Panc1 (cell line): ENCODE measurements around the gene TMEM51. TPM values are rescaled to one million over a fixed set of nuclear protein-coding genes. Genes with fewer than 3 reads are reported as not detected.

ENCODE experiments used
- ATAC-seq: fragments of 200-7000 bp; cut with Tn5 transposase; 2 replicates; pipeline ENCODE4 v1.9.1; 2020; ENCODE audit warnings: mild to moderate bottlenecking, moderate library complexity
- BruUV-seq: library from RNA; stranded (reverse); fragments of 400-500 nt; replicated peaks from 2 replicates; lab custom pipeline; 2021; lab: Mats Ljungman, UMichigan
- CTCF ChIA-PET: fragments of 300-600 bp; sonication (Branson Sonifier 250); formaldehyde crosslinking; loops from one replicate; lab custom pipeline; 2022; ENCODE audit warnings: antibody characterized with exemption; lab: Charles Lee
- POLR2A ChIA-PET: fragments of 300-600 bp; sonication (Branson Sonifier 250); formaldehyde crosslinking; loops from one replicate; lab custom pipeline; 2022; ENCODE audit warnings: antibody characterized with exemption; lab: Charles Lee
- DNase-seq: peaks from one replicate; pipeline ENCODE4 v3.0.0-alpha.2; 2010; ENCODE audit warnings: low read depth, low spot score
- H3K27ac ChIP-seq: 2 replicates; pipeline ENCODE4 v1.5.1; 2011; ENCODE audit warnings: mild to moderate bottlenecking, low read length, inconsistent platforms
- H3K27me3 ChIP-seq: fragments of 200-500 bp; sonication (Bioruptor generic); 2 replicates; pipeline ENCODE4 v1.6.0; 2014; ENCODE audit warnings: low read length, inconsistent platforms; ENCODE audit not compliant: control insufficient read depth, insufficient read depth
- H3K36me3 ChIP-seq: fragments of 200-500 bp; sonication (Bioruptor generic); 2 replicates; pipeline ENCODE4 v1.5.1; 2014; ENCODE audit warnings: inconsistent platforms, mild to moderate bottlenecking, low read length, moderate library complexity; ENCODE audit not compliant: control insufficient read depth, insufficient read depth
- H3K4me1 ChIP-seq: 2 replicates; pipeline ENCODE4 v1.5.1; 2011; ENCODE audit warnings: inconsistent platforms, mild to moderate bottlenecking, low read length, moderate library complexity; ENCODE audit not compliant: control insufficient read depth, insufficient read depth
- H3K4me3 ChIP-seq, 2 experiments: 2 replicates each; pipeline ENCODE4 v1.5.1; 2011 to 2012; ENCODE audit warnings: low read depth in 2 of 2, low read length in 2 of 2, mild to moderate bottlenecking in 2 of 2, inconsistent platforms in 1 of 2, moderate library complexity in 1 of 2
- H3K9me3 ChIP-seq: fragments of 200-500 bp; sonication (Bioruptor generic); 2 replicates; pipeline ENCODE4 v1.5.1; 2014; ENCODE audit warnings: low read depth, mild to moderate bottlenecking, inconsistent platforms, low read length, moderate library complexity; ENCODE audit not compliant: control insufficient read depth, insufficient read depth
- POLR2AphosphoS5 ChIP-seq: IDR thresholded peaks from 2 replicates; pipeline ENCODE4 v1.6.1; 2012; ENCODE audit warnings: mild to moderate bottlenecking, low read depth, low read length, moderate library complexity
- REST ChIP-seq, 2 experiments: IDR thresholded peaks; 2 replicates each; pipeline ENCODE4 v1.6.1; 2011 to 2012; ENCODE audit warnings: low read depth in 2 of 2, control low read depth in 1 of 2, low read length in 1 of 2, mild to moderate bottlenecking in 1 of 2, moderate library complexity in 1 of 2; ENCODE audit not compliant: insufficient read depth in 1 of 2
- SIN3A ChIP-seq: IDR thresholded peaks from 2 replicates; pipeline ENCODE4 v1.6.1; 2012; ENCODE audit warnings: low read depth, mild to moderate bottlenecking, low read length, moderate library complexity, borderline replicate concordance; ENCODE audit not compliant: insufficient read depth
- TCF7L2 ChIP-seq: IDR thresholded peaks from 2 replicates; pipeline ENCODE4 v1.6.1; 2011; ENCODE audit warnings: mild to moderate bottlenecking, low read depth, low read length, inconsistent platforms
- in situ Hi-C: cut with HindIII; loops from 2 replicates; pipeline ENCODE4 v1.10.0; 2016; ENCODE audit warnings: low sequenced_read_pairs, low pct_unique_long_range_greater_than_20kb
- intact Hi-C: fragments of 100-400 bp; cut with micrococcal nuclease; formaldehyde crosslinking; loops from one replicate; pipeline ENCODE4 v1.10.0; 2022; ENCODE audit not compliant: unreplicated experiment
- total RNA-seq: library from RNA; stranded (reverse); gene quantifications from one replicate; pipeline ENCODE4 v1.2.1, GENCODE V29; 2021; ENCODE audit not compliant: unreplicated experiment
- TF ChIP-seq, protein P1 (sequence below): fragments of 450-650 bp; IDR thresholded peaks from 2 replicates; pipeline ENCODE4 v1.5.1; 2017; ENCODE audit warnings: mild to moderate bottlenecking

TMEM51 gene
- total RNA-seq, 1 experiment from 2014 or later, result 25.8 TPM

- H3K27ac ChIP-seq, result no peak overlapping the region
- intact Hi-C loops, result no loop called here
- CTCF ChIA-PET, result no interaction called here
- in situ Hi-C loops, result no loop called here
- no peak for DNase-seq
- BruUV-seq, result no TSS peak
- no peaks in the 10 kb centered on the region for H3K9me3 ChIP-seq
- no peak overlapping the region for H3K4me3 ChIP-seq
- ATAC-seq, result no peak
- no peaks in the 10 kb centered on the region for H3K36me3 ChIP-seq
- POLR2A ChIA-PET, result no interaction called here
- no peaks in the 10 kb centered on the region; the same call in 1 of the 2 replicates for H3K4me1 ChIP-seq
- peaks cover 3% of the 10 kb centered on the region; the same call in 1 of the 2 replicates for H3K27me3 ChIP-seq
- TF ChIP-seq, protein P1, sequence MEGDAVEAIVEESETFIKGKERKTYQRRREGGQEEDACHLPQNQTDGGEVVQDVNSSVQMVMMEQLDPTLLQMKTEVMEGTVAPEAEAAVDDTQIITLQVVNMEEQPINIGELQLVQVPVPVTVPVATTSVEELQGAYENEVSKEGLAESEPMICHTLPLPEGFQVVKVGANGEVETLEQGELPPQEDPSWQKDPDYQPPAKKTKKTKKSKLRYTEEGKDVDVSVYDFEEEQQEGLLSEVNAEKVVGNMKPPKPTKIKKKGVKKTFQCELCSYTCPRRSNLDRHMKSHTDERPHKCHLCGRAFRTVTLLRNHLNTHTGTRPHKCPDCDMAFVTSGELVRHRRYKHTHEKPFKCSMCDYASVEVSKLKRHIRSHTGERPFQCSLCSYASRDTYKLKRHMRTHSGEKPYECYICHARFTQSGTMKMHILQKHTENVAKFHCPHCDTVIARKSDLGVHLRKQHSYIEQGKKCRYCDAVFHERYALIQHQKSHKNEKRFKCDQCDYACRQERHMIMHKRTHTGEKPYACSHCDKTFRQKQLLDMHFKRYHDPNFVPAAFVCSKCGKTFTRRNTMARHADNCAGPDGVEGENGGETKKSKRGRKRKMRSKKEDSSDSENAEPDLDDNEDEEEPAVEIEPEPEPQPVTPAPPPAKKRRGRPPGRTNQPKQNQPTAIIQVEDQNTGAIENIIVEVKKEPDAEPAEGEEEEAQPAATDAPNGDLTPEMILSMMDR, result no peak
- TF ChIP-seq SIN3A (no peak), REST (IDR thresholded peaks at IDR 0.05; ENCODE audit: insufficient read depth in 1 of 2, low read depth in 2 of 2, low read length in 1 of 2) (no peak), POLR2AphosphoS5 (no peak), TCF7L2 (no peak)
These were observed 103.8 kb downstream of the TMEM51 start for GRCh38 chr1:15257309-15257708.

DNA sequence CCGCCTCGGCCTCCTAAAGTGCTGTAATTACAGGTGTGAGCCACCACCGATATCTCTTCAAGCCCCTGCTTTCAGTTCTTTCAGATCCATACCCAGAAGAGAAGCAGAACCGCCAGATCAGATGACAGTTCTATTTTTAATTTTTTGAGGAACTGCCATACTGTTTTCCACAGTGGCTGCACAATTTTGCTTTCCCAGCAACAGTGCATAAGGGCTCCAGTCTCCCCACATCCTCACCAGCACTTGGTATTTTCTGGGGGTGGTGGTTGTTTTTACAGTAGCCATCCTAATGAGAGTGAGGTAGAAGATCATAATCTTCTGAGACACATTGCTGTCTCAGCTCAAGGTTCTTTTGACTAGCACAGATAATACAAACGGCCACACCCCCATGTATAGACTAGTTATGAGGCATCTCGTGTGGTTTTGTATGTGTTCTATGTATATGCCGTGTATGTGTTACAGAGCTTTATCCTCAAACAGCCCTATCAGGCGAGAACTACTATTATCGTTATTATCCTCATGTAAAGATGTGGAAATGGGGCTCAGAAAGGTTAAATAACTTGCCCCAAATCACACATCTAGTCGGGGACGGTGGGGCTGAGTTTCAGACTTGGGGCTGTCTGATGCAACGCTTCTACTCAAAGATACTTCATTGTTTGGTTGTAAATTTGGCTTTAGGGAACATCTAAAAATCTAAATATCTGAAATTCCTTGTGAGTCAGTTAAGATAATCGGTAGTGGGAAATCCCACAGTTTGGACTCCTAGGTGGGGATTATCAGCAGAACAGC, 105.5 kb downstream of the TMEM51 start:
- H3K4me1 ChIP-seq, result no peaks in the 10 kb centered on the region; the same call in 1 of the 2 replicates
- no peaks in the 10 kb centered on the region for H3K9me3 ChIP-seq
- no peak overlapping the region for H3K27ac ChIP-seq
- in situ Hi-C loops (no loop called here), intact Hi-C loops (no loop called here)
- peaks cover 3% of the 10 kb centered on the region; the same call in 1 of the 2 replicates for H3K27me3 ChIP-seq
- no peak for TF ChIP-seq POLR2AphosphoS5
- TF ChIP-seq REST (IDR thresholded peaks at IDR 0.05; ENCODE audit: insufficient read depth in 1 of 2, low read depth in 2 of 2, low read length in 1 of 2), result no peak
- TF ChIP-seq TCF7L2, result no peak
- TF ChIP-seq, protein P1, result no peak
- no peak for TF ChIP-seq SIN3A
- ChIA-PET CTCF (interaction anchor here (0.6 kb wide), 1 partner anchor 156 kb away, joined by 3 read pairs; no protein-coding TSS in a partner anchor), POLR2A (no interaction called here)
- H3K36me3 ChIP-seq, result no peaks in the 10 kb centered on the region
- no peak overlapping the region for H3K4me3 ChIP-seq
- no TSS peak for BruUV-seq
- no peak for DNase-seq
- ATAC-seq, result no peak
